ENCODE results near the gene DDX6.

The DDX6 gene

DNA sequence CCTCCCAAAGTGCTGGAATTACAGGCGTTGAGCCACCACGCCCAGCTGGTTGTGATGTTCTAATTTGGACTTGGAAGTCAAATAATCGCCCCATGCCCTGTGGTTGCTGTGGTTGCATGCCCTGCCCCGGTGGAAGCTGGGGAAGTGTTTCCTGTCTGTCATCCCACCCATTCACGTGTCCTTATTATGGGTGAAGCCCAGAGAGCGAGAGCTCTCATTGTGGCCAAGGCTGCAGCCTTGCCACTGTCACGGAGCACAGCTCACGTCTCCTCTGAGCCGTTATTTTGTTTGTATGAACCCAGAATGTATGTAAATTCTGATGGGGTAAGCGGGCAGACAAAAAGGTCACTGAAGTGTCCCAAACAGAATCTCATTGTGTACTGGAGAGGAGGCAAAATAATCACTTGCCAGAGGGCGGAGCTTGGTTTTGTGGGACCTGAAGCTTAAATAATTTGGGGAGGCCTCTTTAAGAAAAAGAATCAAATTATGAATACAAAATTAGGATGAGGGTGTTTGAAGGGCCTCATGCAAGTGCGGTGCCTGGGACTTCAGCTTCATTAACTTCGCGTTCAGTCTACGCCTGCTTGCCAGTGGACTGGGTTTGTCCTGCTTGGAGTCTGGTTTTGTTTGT is 85.7 kb downstream of the DDX6 start:
- H3K4me3 ChIP-seq (ENCODE audit: low read depth, low read length): no peak overlapping the region
- TF ChIP-seq, protein P1, sequence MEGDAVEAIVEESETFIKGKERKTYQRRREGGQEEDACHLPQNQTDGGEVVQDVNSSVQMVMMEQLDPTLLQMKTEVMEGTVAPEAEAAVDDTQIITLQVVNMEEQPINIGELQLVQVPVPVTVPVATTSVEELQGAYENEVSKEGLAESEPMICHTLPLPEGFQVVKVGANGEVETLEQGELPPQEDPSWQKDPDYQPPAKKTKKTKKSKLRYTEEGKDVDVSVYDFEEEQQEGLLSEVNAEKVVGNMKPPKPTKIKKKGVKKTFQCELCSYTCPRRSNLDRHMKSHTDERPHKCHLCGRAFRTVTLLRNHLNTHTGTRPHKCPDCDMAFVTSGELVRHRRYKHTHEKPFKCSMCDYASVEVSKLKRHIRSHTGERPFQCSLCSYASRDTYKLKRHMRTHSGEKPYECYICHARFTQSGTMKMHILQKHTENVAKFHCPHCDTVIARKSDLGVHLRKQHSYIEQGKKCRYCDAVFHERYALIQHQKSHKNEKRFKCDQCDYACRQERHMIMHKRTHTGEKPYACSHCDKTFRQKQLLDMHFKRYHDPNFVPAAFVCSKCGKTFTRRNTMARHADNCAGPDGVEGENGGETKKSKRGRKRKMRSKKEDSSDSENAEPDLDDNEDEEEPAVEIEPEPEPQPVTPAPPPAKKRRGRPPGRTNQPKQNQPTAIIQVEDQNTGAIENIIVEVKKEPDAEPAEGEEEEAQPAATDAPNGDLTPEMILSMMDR (IDR thresholded peaks at IDR 0.05; ENCODE audit: low read depth, low read length, missing control alignments): no peak
- DNase-seq (ENCODE audit: low read depth): no peak

DNA sequence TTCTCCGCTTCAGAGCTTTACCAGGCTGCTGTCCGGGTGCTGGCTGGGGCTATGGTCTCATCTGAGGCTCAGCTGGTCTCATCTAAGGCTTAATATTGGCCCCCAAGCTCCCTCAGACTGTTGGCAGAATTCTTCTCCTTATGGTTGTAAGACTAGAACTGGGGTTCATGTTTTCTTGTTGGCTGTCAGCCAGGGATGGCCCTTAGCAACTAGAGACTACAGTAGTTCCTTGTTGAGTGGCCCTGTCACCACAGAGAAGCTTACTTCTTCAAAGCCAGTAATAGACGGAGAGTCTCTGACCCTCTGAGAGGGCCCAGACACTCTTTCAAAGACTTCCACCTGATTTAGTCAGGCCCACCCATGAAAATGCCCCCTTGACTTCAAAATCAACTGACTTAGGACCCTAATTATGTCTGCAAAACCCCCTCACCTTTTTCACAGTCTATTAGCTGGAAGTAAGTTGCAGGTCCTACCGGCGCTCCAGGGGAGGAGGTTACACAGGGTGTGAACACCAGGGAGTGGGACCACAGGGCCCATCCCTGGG is 87.3 kb downstream of the DDX6 start:
- DNase-seq (ENCODE audit: low read depth): no peak
- TF ChIP-seq, protein P1 (IDR thresholded peaks at IDR 0.05; ENCODE audit: low read depth, low read length, missing control alignments): no peak
- no peak overlapping the region for H3K4me3 ChIP-seq (ENCODE audit: low read depth, low read length)

DNA sequence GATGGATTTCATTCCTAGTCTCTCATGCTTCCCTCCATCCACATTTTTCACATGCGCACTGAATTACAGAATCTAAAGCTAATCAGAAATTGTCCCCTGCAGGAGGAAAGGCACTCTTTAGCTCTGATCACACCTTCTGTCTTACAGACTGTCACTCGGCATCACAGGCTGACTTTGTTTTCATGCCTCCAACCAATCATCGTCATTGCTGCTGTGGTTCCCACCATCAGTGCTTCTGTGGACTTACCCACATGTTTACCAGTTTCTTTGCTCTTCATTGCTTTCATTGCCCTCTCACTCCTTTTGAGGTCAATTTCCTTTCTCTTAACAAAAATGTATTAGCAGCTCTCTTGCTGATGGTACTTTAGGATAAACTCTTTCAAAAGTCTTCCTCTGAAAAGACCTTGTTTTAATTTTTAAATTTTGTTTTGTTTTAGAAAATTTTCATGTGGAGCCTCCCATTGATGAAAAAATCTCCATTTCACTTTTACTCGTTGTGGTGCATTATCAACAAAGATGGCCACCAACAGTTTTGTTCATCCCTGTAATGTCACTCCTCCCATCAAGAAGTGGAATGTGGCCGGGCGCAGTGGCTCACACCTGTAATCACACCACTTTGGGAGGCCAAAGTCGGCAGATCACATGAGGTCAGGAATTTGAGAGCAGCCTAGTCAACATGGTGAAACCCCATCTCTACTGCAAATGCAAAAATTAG is 91.3 kb downstream of the DDX6 start:
- TF ChIP-seq, protein P1 (IDR thresholded peaks at IDR 0.05; ENCODE audit: low read depth, low read length, missing control alignments): no peak
- no peak overlapping the region for H3K4me3 ChIP-seq (ENCODE audit: low read depth, low read length)
- DNase-seq (ENCODE audit: low read depth): no peak

Measured in GM12864 (cell line).